GM12864 (cell line): ENCODE results near the gene POLL.

Source experiments
- DNase-seq: peaks from one replicate; pipeline ENCODE4 v3.0.0-alpha.2; 2011; ENCODE audit warnings: low read depth
- H3K4me3 ChIP-seq: 2 replicates; pipeline ENCODE4 v1.5.1; 2011; ENCODE audit warnings: mild to moderate bottlenecking, low read depth, low read length, control low read depth
- CTCF ChIP-seq: IDR thresholded peaks from 2 replicates; pipeline ENCODE4 v1.5.1; 2011; ENCODE audit warnings: low read depth, mild to moderate bottlenecking, moderate library complexity, low read length, control low read depth, inconsistent platforms; ENCODE audit errors: missing control alignments

The POLL gene

GRCh38 chr10:101611096-101611905 is 23.2 kb upstream of the POLL start:
- DNase-seq: no peak
- TF ChIP-seq CTCF: no peak

GRCh38 chr10:101609481-101609880 is 21.4 kb upstream of the POLL start:
- DNase-seq: no peak
- no peak overlapping the region for H3K4me3 ChIP-seq
- no peak for TF ChIP-seq CTCF

More at GRCh38 chr10:101611096-101611905, 23.2 kb upstream of the POLL start:
- no peak overlapping the region for H3K4me3 ChIP-seq

GRCh38 chr10:101607124-101607523 is 19.1 kb upstream of the POLL start:
- TF ChIP-seq CTCF: no peak
- no peak for DNase-seq
- H3K4me3 ChIP-seq: no peak overlapping the region

- TF ChIP-seq CTCF: peak; percentile 93
These were observed 14.8 kb upstream of the POLL start for GRCh38 chr10:101602761-101603398.

GRCh38 chr10:101601541-101601940 is 13.5 kb upstream of the POLL start:
- TF ChIP-seq CTCF: no peak
- DNase-seq: no peak
- no peak overlapping the region for H3K4me3 ChIP-seq

More at GRCh38 chr10:101602761-101603398, 14.8 kb upstream of the POLL start:
- peak; percentile 31 for DNase-seq
- no peak overlapping the region for H3K4me3 ChIP-seq

- TF ChIP-seq CTCF: no peak
- no peak overlapping the region for H3K4me3 ChIP-seq
- no peak for DNase-seq
These were observed 9.2 kb upstream of the POLL start for GRCh38 chr10:101597091-101597900.
